Subcutaneous adipose tissue (tissue), 4 donors: ENCODE data around the gene CD93. TPM values are rescaled to one million over a fixed set of nuclear protein-coding genes. Genes with fewer than 3 reads are reported as not detected.

Experiments used
- CTCF ChIP-seq: fragments of 450-650 bp; IDR thresholded peaks from one replicate; pipeline ENCODE4 v1.5.1; 2016; ENCODE audit warnings: low read depth, mild to moderate bottlenecking, control low read depth, antibody characterized with exemption, moderate library complexity
- total RNA-seq, 4 donors: library from RNA; depleted of rRNA; stranded (reverse); fragments of >200 nt; gene quantifications; one replicate each; pipeline ENCODE4 v1.1.0, GENCODE V29; 2016

The CD93 gene
- total RNA-seq, 4 donors from 2014 or later: 47.8 to 82.9 (median 61.0) TPM

- TF ChIP-seq CTCF: no peak
Observed at GRCh38 chr20:23129891-23130621, 43.9 kb upstream of the CD93 start.

GRCh38 chr20:23129266-23129665, 43.1 kb upstream of the CD93 start:
- no peak for TF ChIP-seq CTCF

- no peak for TF ChIP-seq CTCF
Observed at GRCh38 chr20:23128461-23129125, 42.5 kb upstream of the CD93 start.

GRCh38 chr20:23127506-23128279, 41.6 kb upstream of the CD93 start:
- TF ChIP-seq CTCF: no peak

- TF ChIP-seq CTCF: no peak
Observed at GRCh38 chr20:23126281-23127061, 40.3 kb upstream of the CD93 start.

GRCh38 chr20:23125625-23126191, 39.6 kb upstream of the CD93 start:
- no peak for TF ChIP-seq CTCF
